ENCODE results near the gene WBP1L. TPM values are rescaled to one million over a fixed set of nuclear protein-coding genes. Genes with fewer than 3 reads are reported as not detected.
"Not testable (repeated sequence)": the region's sequence is repeated elsewhere in the genome, so short reads cannot be mapped to it uniquely, and the experiment has no call there.

Gene WBP1L
- total RNA-seq, 1 donor from 2014 or later, result 29.6 TPM

DNA sequence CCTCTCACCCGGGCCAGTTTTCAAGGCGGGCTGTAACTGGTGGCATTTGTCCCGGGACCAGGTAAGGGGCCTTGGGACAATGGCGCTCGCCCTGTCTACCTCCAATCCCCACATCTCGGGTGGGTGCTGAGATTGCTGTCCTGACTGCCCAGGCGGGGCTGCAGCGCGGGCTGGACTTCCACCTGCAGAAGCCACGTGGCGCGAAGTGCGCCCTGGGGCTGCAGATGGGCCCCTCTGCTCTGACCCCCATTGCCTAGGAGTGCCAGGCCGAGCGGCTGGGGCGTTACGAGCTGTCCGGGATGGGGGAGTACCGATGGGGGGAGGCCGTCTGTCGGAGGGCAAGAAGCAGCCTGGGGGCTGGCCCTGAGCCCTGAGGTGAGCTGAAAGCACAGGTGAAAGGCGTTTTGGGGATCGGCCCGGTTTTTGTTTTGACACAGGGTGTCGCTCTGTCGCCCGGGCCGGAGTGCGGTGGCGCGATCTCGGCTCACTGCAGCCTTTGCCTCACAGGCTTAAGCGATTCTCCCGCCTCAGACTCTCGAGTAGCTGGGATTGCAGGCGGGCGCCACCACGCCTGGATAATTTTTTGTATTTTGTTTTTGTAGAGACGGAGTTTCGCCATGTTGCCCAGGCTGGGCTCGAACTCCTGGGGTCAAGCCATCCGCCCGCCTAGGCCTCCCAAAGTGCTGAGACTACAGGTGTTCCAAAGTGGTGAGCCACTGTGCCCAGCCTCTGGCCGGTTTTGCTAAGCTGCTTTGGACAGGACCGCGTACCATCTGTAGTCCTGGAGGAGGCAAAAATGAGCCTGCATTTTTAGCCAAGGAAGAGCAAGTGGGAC lies 28.9 kb upstream of the WBP1L start, which contains the start of gene SFXN2:
SFXN2 (plus strand) TSS at position 16 of the 835 bp plus-strand sequence. CDS start 12,001 bp downstream, outside the sequence.
- Mint-ChIP-seq H3K9me3 (ENCODE audit: unreplicated experiment) (peaks cover 12% of the 10 kb centered on the region), H3K36me3 (ENCODE audit: unreplicated experiment) (no peaks in the 10 kb centered on the region), H3K27ac (ENCODE audit: unreplicated experiment) (peak within 1 kb of the TSS; percentile 85), H3K4me1 (ENCODE audit: low read depth, unreplicated experiment) (peaks cover 20% of the 10 kb centered on the region), H3K4me3 (ENCODE audit: unreplicated experiment) (peak within 1 kb of the TSS; percentile 88), H3K27me3 (ENCODE audit: unreplicated experiment) (peaks cover 5% of the 10 kb centered on the region)
- TF ChIP-seq, protein P1, sequence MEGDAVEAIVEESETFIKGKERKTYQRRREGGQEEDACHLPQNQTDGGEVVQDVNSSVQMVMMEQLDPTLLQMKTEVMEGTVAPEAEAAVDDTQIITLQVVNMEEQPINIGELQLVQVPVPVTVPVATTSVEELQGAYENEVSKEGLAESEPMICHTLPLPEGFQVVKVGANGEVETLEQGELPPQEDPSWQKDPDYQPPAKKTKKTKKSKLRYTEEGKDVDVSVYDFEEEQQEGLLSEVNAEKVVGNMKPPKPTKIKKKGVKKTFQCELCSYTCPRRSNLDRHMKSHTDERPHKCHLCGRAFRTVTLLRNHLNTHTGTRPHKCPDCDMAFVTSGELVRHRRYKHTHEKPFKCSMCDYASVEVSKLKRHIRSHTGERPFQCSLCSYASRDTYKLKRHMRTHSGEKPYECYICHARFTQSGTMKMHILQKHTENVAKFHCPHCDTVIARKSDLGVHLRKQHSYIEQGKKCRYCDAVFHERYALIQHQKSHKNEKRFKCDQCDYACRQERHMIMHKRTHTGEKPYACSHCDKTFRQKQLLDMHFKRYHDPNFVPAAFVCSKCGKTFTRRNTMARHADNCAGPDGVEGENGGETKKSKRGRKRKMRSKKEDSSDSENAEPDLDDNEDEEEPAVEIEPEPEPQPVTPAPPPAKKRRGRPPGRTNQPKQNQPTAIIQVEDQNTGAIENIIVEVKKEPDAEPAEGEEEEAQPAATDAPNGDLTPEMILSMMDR (IDR thresholded peaks at IDR 0.05; ENCODE audit: partially characterized antibody, unreplicated experiment), result no peak
- DNase-seq, result peak; percentile 30

DNA sequence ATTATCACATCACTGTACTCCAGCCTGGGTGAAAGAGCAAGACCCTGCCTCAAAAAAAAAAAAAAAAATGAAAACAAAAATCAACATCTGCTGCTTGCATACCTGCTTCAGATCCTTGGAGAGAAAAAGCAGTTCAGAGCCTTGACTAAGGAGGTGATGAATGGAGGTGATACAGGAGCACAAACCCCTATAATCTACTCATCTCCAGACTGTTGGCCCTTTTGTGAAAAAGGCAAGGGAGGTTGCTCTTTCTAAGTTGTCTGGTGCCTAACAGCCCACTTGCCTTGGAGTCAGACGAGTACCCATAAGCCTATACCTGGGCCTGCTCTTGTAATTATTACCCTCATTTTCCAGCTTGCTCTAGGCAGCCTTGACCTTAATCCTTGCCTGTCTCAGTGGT lies 27.9 kb upstream of the WBP1L start:
- H3K4me1 Mint-ChIP-seq (ENCODE audit: low read depth, unreplicated experiment), result peaks cover 20% of the 10 kb centered on the region

GRCh38 chr10:102716900-102717565 lies 26.7 kb upstream of the WBP1L start:
- peak overlapping the region; percentile 33 for H3K27ac Mint-ChIP-seq (ENCODE audit: unreplicated experiment)
- H3K4me1 Mint-ChIP-seq (ENCODE audit: low read depth, unreplicated experiment), result peaks cover 19% of the 10 kb centered on the region

More for the DNA sequence above, 27.9 kb upstream of the WBP1L start:
- Mint-ChIP-seq H3K27ac (ENCODE audit: unreplicated experiment) (peak overlapping the region; percentile 60), H3K9me3 (ENCODE audit: unreplicated experiment) (peaks cover 12% of the 10 kb centered on the region), H3K36me3 (ENCODE audit: unreplicated experiment) (no peaks in the 10 kb centered on the region), H3K4me3 (ENCODE audit: unreplicated experiment) (peak overlapping the region; percentile 53), H3K27me3 (ENCODE audit: unreplicated experiment) (peaks cover 5% of the 10 kb centered on the region)
- DNase-seq, result no peak
- TF ChIP-seq, protein P1 (IDR thresholded peaks at IDR 0.05; ENCODE audit: partially characterized antibody, unreplicated experiment), result no peak

GRCh38 chr10:102718220-102718619 lies 25.5 kb upstream of the WBP1L start:
- Mint-ChIP-seq H3K4me1 (ENCODE audit: low read depth, unreplicated experiment) (peaks cover 8% of the 10 kb centered on the region), H3K27me3 (ENCODE audit: unreplicated experiment) (peaks cover under 1% of the 10 kb centered on the region), H3K4me3 (ENCODE audit: unreplicated experiment) (no peak overlapping the region), H3K36me3 (ENCODE audit: unreplicated experiment) (no peaks in the 10 kb centered on the region), H3K9me3 (ENCODE audit: unreplicated experiment) (peaks cover 10% of the 10 kb centered on the region), H3K27ac (ENCODE audit: unreplicated experiment) (no peak overlapping the region)
- DNase-seq, result no peak
- TF ChIP-seq, protein P1 (IDR thresholded peaks at IDR 0.05; ENCODE audit: partially characterized antibody, unreplicated experiment), result no peak

More at GRCh38 chr10:102716900-102717565, 26.7 kb upstream of the WBP1L start:
- DNase-seq; H3K36me3 Mint-ChIP-seq (ENCODE audit: unreplicated experiment); H3K4me3 Mint-ChIP-seq (ENCODE audit: unreplicated experiment); H3K27me3 Mint-ChIP-seq (ENCODE audit: unreplicated experiment): not testable (repeated sequence)
- H3K9me3 Mint-ChIP-seq (ENCODE audit: unreplicated experiment), result peaks cover 12% of the 10 kb centered on the region

DNA sequence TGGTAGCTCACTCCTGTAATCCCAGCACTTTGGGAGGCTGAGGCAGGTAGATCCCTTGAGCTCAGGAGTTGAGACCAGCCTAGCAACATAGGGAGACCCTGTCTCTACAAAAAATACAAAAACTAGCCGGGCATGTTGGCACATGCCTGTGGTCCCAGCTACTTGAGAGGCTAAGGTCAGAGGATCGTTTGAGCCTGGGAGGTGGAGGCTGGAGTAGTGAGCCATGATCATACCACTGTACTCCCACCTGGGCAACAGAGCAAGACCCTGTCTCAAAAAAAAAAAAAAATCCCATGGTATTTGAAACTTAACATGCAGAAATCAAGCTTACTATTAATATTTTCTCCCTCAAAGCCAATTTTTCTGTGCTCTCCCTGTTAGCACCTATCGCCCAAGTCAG lies 23.4 kb upstream of the WBP1L start:
- no peak overlapping the region for H3K4me3 Mint-ChIP-seq (ENCODE audit: unreplicated experiment)
- no peak for DNase-seq
- no peaks in the 10 kb centered on the region for H3K36me3 Mint-ChIP-seq (ENCODE audit: unreplicated experiment)
- H3K4me1 Mint-ChIP-seq (ENCODE audit: low read depth, unreplicated experiment), result peaks cover 8% of the 10 kb centered on the region
- peaks cover 8% of the 10 kb centered on the region for H3K9me3 Mint-ChIP-seq (ENCODE audit: unreplicated experiment)
- TF ChIP-seq, protein P1 (IDR thresholded peaks at IDR 0.05; ENCODE audit: partially characterized antibody, unreplicated experiment), result no peak
- no peak overlapping the region for H3K27ac Mint-ChIP-seq (ENCODE audit: unreplicated experiment)
- H3K27me3 Mint-ChIP-seq (ENCODE audit: unreplicated experiment), result no peaks in the 10 kb centered on the region

All from glutamatergic neuron (in vitro differentiated cells).